HCT116 (cell line): Measurements from ENCODE around the gene GFOD2.

Experiments
- CEBPB ChIP-seq: IDR thresholded peaks from 2 replicates; pipeline ENCODE4 v1.6.1; 2012; ENCODE audit warnings: low read depth
- EZH2 ChIP-seq: fragments of 200-600 bp; sonication (generic); IDR thresholded peaks from 2 replicates; pipeline ENCODE4 v1.6.1; 2017; ENCODE audit warnings: antibody characterized with exemption, mixed run types
- JUND ChIP-seq: IDR thresholded peaks from 2 replicates; pipeline ENCODE4 v1.6.1; 2012
- POLR2A ChIP-seq: IDR thresholded peaks from 2 replicates; pipeline ENCODE4 v1.7.0; 2011; ENCODE audit warnings: borderline replicate concordance; ENCODE audit not compliant: insufficient read depth, insufficient read length; ENCODE audit errors: extremely low read depth
- RAD21 ChIP-seq: IDR thresholded peaks from 2 replicates; pipeline ENCODE4 v1.6.1; 2012; ENCODE audit warnings: low read depth, mild to moderate bottlenecking
- SRF ChIP-seq: IDR thresholded peaks from 2 replicates; pipeline ENCODE4 v1.6.1; 2012; ENCODE audit warnings: low read depth
- TCF7L2 ChIP-seq: IDR thresholded peaks from 2 replicates; pipeline ENCODE4 v1.7.0; 2011; ENCODE audit warnings: borderline replicate concordance, inconsistent platforms; ENCODE audit not compliant: insufficient read depth, insufficient read length; ENCODE audit errors: extremely low read depth
- YY1 ChIP-seq: IDR thresholded peaks from 2 replicates; pipeline ENCODE4 v1.6.1; 2011; ENCODE audit warnings: low read length, low read depth, moderate library complexity, mild to moderate bottlenecking; ENCODE audit not compliant: insufficient replicate concordance; ENCODE audit errors: extremely low read depth
- ZNF274 ChIP-seq: fragments of 200-500 bp; sonication (Bioruptor generic); IDR thresholded peaks from 2 replicates; pipeline ENCODE4 v1.6.1; 2014; ENCODE audit warnings: mild to moderate bottlenecking, low read depth, low read length, inconsistent platforms
- TF ChIP-seq, protein P1 (sequence below), 3 experiments: fragments of 200-600 bp in 1 of 3; sonication (generic) in 1 of 3; IDR thresholded peaks in 2 of 3; conservative IDR thresholded peaks in 1 of 3; 2 replicates each; pipeline ENCODE4 v1.5.1; 2012 to 2017; ENCODE audit warnings: low read depth in 2 of 3, low read length in 2 of 3, antibody characterized with exemption in 1 of 3, borderline replicate concordance in 1 of 3, control low read depth in 1 of 3, mild to moderate bottlenecking in 1 of 3, mixed read lengths in 1 of 3, mixed run types in 1 of 3, moderate library complexity in 1 of 3; ENCODE audit not compliant: insufficient read depth in 1 of 3
- TF ChIP-seq, protein P2 (sequence below): IDR thresholded peaks from 2 replicates; pipeline ENCODE4 v1.6.1; 2012

DNA sequence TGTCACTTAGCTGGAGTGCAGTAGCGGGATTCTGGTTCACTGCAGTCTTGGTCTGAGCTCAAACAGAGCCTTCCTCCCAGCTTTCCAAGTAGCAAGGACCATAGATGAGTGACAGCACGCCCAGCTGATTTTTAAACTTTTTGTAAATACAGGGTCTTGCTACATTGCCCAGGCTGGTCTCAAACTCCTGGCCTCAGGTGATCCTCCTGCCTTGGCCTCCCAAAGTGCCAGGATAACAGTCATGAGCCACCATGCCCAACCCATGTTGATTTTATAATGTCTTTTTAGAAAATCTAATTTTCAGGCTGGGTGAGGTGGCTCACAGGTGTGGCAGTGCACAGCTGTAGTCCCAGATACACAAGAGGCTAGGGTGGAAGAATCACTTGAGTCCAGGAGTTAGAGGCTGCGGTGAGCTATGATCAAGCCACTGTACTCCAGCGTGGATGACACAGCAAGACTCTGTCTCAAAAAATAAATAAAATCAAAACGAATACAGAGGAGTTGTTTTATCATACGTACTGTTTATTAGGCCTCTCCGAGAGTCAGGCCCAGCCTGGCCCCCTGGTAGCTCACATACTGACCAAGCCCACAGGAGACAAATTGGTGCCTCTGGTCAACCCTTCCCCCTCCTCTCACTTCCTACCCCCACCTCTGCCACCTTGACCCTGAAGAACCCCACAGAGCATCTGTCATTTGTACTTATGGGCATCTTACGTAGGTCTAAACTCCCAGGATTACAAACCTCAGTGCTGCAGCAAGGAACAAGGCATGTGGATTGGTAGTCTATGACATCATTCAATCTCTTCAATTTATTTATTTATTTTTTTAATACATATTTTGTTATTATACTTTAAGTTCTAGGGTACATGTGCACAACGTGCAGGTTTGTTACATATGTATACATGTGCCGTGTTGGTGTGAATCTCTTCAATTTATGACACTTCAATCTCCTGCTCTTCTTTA lies 38.9 kb downstream of the GFOD2 start:
- TF ChIP-seq, protein P1, sequence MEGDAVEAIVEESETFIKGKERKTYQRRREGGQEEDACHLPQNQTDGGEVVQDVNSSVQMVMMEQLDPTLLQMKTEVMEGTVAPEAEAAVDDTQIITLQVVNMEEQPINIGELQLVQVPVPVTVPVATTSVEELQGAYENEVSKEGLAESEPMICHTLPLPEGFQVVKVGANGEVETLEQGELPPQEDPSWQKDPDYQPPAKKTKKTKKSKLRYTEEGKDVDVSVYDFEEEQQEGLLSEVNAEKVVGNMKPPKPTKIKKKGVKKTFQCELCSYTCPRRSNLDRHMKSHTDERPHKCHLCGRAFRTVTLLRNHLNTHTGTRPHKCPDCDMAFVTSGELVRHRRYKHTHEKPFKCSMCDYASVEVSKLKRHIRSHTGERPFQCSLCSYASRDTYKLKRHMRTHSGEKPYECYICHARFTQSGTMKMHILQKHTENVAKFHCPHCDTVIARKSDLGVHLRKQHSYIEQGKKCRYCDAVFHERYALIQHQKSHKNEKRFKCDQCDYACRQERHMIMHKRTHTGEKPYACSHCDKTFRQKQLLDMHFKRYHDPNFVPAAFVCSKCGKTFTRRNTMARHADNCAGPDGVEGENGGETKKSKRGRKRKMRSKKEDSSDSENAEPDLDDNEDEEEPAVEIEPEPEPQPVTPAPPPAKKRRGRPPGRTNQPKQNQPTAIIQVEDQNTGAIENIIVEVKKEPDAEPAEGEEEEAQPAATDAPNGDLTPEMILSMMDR (IDR thresholded peaks at IDR 0.05 in 2 of 3, conservative IDR thresholded peaks at IDR 0.05 in 1 of 3; ENCODE audit: borderline replicate concordance in 1 of 3, insufficient read depth in 1 of 3, low read depth in 2 of 3, low read length in 2 of 3) = no peak
- TF ChIP-seq RAD21 (no peak), YY1 (no peak), ZNF274 (no peak), TCF7L2 (no peak), SRF (no peak), POLR2A (no peak), JUND (no peak), EZH2 (no peak), CEBPB (no peak)
- TF ChIP-seq, protein P2, sequence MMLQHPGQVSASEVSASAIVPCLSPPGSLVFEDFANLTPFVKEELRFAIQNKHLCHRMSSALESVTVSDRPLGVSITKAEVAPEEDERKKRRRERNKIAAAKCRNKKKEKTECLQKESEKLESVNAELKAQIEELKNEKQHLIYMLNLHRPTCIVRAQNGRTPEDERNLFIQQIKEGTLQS = no peak
